GM12891 (cell line): ENCODE measurements around the gene ELMOD3.

Source experiments
- PAX5 ChIP-seq: IDR thresholded peaks from 2 replicates; pipeline ENCODE4 v1.6.1; 2011; ENCODE audit warnings: low read length, moderate library complexity, mild to moderate bottlenecking; ENCODE audit not compliant: insufficient read depth, severe bottlenecking
- POLR2A ChIP-seq: IDR thresholded peaks from 2 replicates; pipeline ENCODE4 v1.6.1; 2011; ENCODE audit warnings: low read depth, low read length, control low read depth
- POLR2AphosphoS5 ChIP-seq: IDR thresholded peaks from 2 replicates; pipeline ENCODE4 v1.6.1; 2011; ENCODE audit warnings: low read depth, low read length, control low read depth
- SPI1 ChIP-seq: IDR thresholded peaks from 2 replicates; pipeline ENCODE4 v1.6.1; 2011; ENCODE audit warnings: low read depth, low read length, control low read depth
- TAF1 ChIP-seq: IDR thresholded peaks from 2 replicates; pipeline ENCODE4 v1.6.1; 2011; ENCODE audit warnings: low read depth, low read length, control low read depth

DNA sequence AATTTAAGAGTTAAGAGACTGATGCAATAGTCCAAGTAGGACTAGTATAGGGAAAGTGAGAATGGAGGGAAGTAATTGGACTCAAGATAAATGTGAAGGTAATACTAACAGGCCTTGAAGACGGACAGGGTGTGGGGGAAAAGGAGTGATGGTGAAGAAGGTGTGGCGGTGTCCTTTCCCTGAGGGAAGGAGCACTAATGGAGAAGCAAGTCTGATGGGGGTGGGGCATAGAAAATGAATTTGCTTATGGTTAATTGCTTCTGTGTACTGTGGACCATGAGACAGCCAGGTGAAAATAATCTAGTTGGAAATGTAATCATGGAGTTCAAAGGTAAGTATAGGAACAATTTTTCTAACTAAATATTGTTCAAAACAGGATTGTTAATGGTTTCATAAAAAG lies 19.6 kb upstream of the ELMOD3 start:
- no peak for TF ChIP-seq PAX5
- no peak for TF ChIP-seq TAF1
- TF ChIP-seq POLR2AphosphoS5, result no peak
- no peak for TF ChIP-seq POLR2A
- no peak for TF ChIP-seq SPI1
